GM12865 (cell line): Measurements from ENCODE around the gene LCMT2.
"Not testable (repeated sequence)": the region's sequence is repeated elsewhere in the genome, so short reads cannot be mapped to it uniquely, and the experiment has no call there.

Source experiments
- DNase-seq: peaks from one replicate; pipeline ENCODE4 v3.0.0; 2010; ENCODE audit warnings: low read depth
- H3K4me3 ChIP-seq: 2 replicates; pipeline ENCODE4 v1.5.1; 2011; ENCODE audit warnings: mild to moderate bottlenecking, low read depth, low read length, control low read depth
- CTCF ChIP-seq: IDR thresholded peaks from 2 replicates; pipeline ENCODE4 v1.5.1; 2011; ENCODE audit warnings: low read length, control low read depth, low read depth, inconsistent platforms; ENCODE audit not compliant: insufficient read depth; ENCODE audit errors: missing control alignments

Gene LCMT2

GRCh38 chr15:43293432-43293831 lies 36.9 kb downstream of the LCMT2 start:
- peak; percentile 10 for DNase-seq
- no peak for TF ChIP-seq CTCF
- H3K4me3 ChIP-seq, result no peak overlapping the region

GRCh38 chr15:43292375-43293078 lies 37.8 kb downstream of the LCMT2 start:
- no peak for DNase-seq
- H3K4me3 ChIP-seq, result no peak overlapping the region
- no peak for TF ChIP-seq CTCF

GRCh38 chr15:43289656-43290055 lies 40.7 kb downstream of the LCMT2 start:
- not testable (repeated sequence) for H3K4me3 ChIP-seq, DNase-seq

- DNase-seq, result no peak
- H3K4me3 ChIP-seq, result no peak overlapping the region
- no peak for TF ChIP-seq CTCF
Measured at GRCh38 chr15:43287254-43287653, 43.1 kb downstream of the LCMT2 start.

GRCh38 chr15:43286074-43286473 lies 44.3 kb downstream of the LCMT2 start:
- H3K4me3 ChIP-seq, result no peak overlapping the region
- DNase-seq, result no peak
- TF ChIP-seq CTCF, result no peak

GRCh38 chr15:43285609-43286037 lies 44.8 kb downstream of the LCMT2 start:
- TF ChIP-seq CTCF, result peak; percentile 86
- peak; percentile 77 for DNase-seq
- H3K4me3 ChIP-seq, result no peak overlapping the region

GRCh38 chr15:43283526-43283925 lies 46.8 kb downstream of the LCMT2 start:
- no peak for DNase-seq
- TF ChIP-seq CTCF, result no peak
- H3K4me3 ChIP-seq, result no peak overlapping the region
